ENCODE results near the gene KCNMA1.

KCNMA1 gene

GRCh38 chr10:77120666-77121376 is 516.8 kb downstream of the KCNMA1 start:
- no peak for DNase-seq

- DNase-seq = no peak
These were observed 517.6 kb downstream of the KCNMA1 start for GRCh38 chr10:77120012-77120411.

- DNase-seq = no peak
These were observed 518.9 kb downstream of the KCNMA1 start for GRCh38 chr10:77118603-77119282.

- no peak for DNase-seq
These were observed 520.1 kb downstream of the KCNMA1 start for GRCh38 chr10:77117501-77117900.

- no peak for DNase-seq
These were observed 520.7 kb downstream of the KCNMA1 start for GRCh38 chr10:77116904-77117303.

- DNase-seq = no peak
These were observed 523.3 kb downstream of the KCNMA1 start for GRCh38 chr10:77114181-77114821.

- no peak for DNase-seq
These were observed 525.7 kb downstream of the KCNMA1 start for GRCh38 chr10:77111611-77112550.

- no peak for DNase-seq
These were observed 526.9 kb downstream of the KCNMA1 start for GRCh38 chr10:77110757-77111156.

- no peak for DNase-seq
These were observed 528.1 kb downstream of the KCNMA1 start for GRCh38 chr10:77109351-77109994.

GRCh38 chr10:77106676-77107075 is 530.9 kb downstream of the KCNMA1 start:
- no peak for DNase-seq

GRCh38 chr10:77105761-77106221 is 531.8 kb downstream of the KCNMA1 start:
- DNase-seq = no peak

GRCh38 chr10:77104459-77104980 is 533.1 kb downstream of the KCNMA1 start:
- DNase-seq = no peak

GRCh38 chr10:77103213-77103612 is 534.4 kb downstream of the KCNMA1 start:
- no peak for DNase-seq

GRCh38 chr10:77101341-77101740 is 536.3 kb downstream of the KCNMA1 start:
- DNase-seq = no peak

GRCh38 chr10:77099136-77099535 is 538.5 kb downstream of the KCNMA1 start:
- DNase-seq = no peak

- no peak for DNase-seq
These were observed 540.0 kb downstream of the KCNMA1 start for GRCh38 chr10:77097625-77098024.

- no peak for DNase-seq
These were observed 544.5 kb downstream of the KCNMA1 start for GRCh38 chr10:77093126-77093525.

GRCh38 chr10:77091597-77092165 is 545.9 kb downstream of the KCNMA1 start:
- DNase-seq = no peak

GRCh38 chr10:77090381-77091356 is 546.9 kb downstream of the KCNMA1 start:
- no peak for DNase-seq

GRCh38 chr10:77087366-77087765 is 550.2 kb downstream of the KCNMA1 start:
- no peak for DNase-seq
